Activated CD8-positive, alpha-beta memory T cell treated with anti-CD3 and anti-CD28 coated beads, Interleukin-2, amount 10 ng/mL, durations not matched to agents 7 days and 5 days (primary cell): ENCODE measurements around the gene OSBPL3. TPM values are rescaled to one million over a fixed set of nuclear protein-coding genes. Genes with fewer than 3 reads are reported as not detected.

ENCODE experiments used
- ATAC-seq: fragments of 150-1000 bp; cut with Tn5 transposase; one replicate; pipeline ENCODE4 v1.10.0; 2021; ENCODE audit warnings: moderate library complexity
- CTCF ChIA-PET: fragments of 350-600 bp; sonication (Branson Sonifier 250); formaldehyde crosslinking; loops from one replicate; lab custom pipeline; 2021; ENCODE audit warnings: antibody characterized with exemption; lab: Charles Lee
- DNase-seq: peaks from one replicate; pipeline ENCODE4 v3.0.0-alpha.2; 2020
- H3K27ac Mint-ChIP-seq: one replicate; pipeline ENCODE4 v1.8.0; 2021; ENCODE audit warnings: mild to moderate bottlenecking, mixed read lengths
- H3K27me3 Mint-ChIP-seq: one replicate; pipeline ENCODE4 v1.8.0; 2021; ENCODE audit warnings: mixed read lengths
- H3K36me3 Mint-ChIP-seq: one replicate; pipeline ENCODE4 v1.8.0; 2021; ENCODE audit warnings: mild to moderate bottlenecking, mixed read lengths
- H3K4me1 Mint-ChIP-seq: one replicate; pipeline ENCODE4 v1.8.0; 2021; ENCODE audit warnings: mixed read lengths
- H3K4me3 Mint-ChIP-seq: one replicate; pipeline ENCODE4 v1.8.0; 2021; ENCODE audit warnings: mild to moderate bottlenecking, moderate library complexity, mixed read lengths
- H3K9me3 Mint-ChIP-seq: one replicate; pipeline ENCODE4 v1.8.0; 2022; ENCODE audit warnings: low read depth, mixed read lengths
- total RNA-seq, 2 experiments: library from RNA; stranded (reverse); gene quantifications; one replicate each; pipeline ENCODE4 v1.2.3, GENCODE V29; 2021

The OSBPL3 gene
- total RNA-seq, 2 experiments from 2014 or later = 98.3 to 133 TPM

DNA sequence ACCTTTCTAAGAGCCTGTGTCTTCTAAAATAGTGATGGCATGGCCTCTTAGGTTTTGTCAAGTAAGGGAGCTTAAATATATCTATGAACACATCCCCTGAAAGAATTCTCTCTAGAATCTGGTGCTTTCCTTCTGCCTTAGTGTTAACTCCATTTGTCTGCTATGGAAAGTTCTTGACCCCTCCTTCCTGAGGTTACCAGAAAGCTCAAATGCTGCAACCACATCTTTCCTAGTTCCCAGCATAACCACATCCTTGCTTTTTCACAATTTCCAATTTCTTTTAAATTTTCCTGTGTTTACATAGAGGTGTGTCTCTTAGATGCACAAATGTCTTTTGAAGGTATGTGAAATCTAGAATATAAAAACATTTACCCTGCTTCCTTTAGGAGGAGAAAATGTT is 206.3 kb downstream of the OSBPL3 start:
- H3K4me1 Mint-ChIP-seq = peaks cover 25% of the 10 kb centered on the region
- no peak for ATAC-seq
- CTCF ChIA-PET = interaction anchor here (1.0 to 1.2 kb wide), 2 partner anchors 39 to 320 kb away, joined by 3 to 4 read pairs; no protein-coding TSS in a partner anchor
- no peak for DNase-seq
- peaks cover 14% of the 10 kb centered on the region for H3K36me3 Mint-ChIP-seq
- H3K27ac Mint-ChIP-seq = no peak overlapping the region
- peaks cover 9% of the 10 kb centered on the region for H3K27me3 Mint-ChIP-seq
- H3K4me3 Mint-ChIP-seq = no peak overlapping the region
- H3K9me3 Mint-ChIP-seq = peaks cover 6% of the 10 kb centered on the region

DNA sequence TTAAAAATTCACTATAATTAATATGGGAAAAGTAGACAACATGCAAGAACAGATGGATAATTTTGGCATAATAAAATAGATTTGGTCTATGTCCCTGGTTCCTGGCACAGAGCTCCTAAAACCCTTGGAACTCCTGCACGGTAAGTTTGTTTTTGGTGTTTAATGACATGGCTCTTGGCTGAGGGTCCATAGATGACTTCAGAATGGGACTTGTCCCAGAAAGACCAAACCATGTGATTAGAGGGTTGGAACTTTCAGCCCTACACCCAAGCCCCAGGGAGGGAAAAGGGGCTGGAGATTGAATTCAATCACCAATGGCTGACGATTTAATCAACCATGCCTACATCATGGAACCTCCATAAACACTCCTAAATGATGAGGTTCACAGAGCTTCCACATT is 210.1 kb downstream of the OSBPL3 start:
- peaks cover 31% of the 10 kb centered on the region for H3K4me1 Mint-ChIP-seq
- H3K27ac Mint-ChIP-seq = no peak overlapping the region
- ATAC-seq (no peak), DNase-seq (no peak)
- CTCF ChIA-PET = interaction anchor here (2.2 kb wide), 1 partner anchor 324 kb away, joined by 11 read pairs; no protein-coding TSS in a partner anchor
- peaks cover 6% of the 10 kb centered on the region for H3K9me3 Mint-ChIP-seq
- peaks cover 28% of the 10 kb centered on the region for H3K27me3 Mint-ChIP-seq
- H3K4me3 Mint-ChIP-seq = no peak overlapping the region
- H3K36me3 Mint-ChIP-seq = peaks cover 15% of the 10 kb centered on the region

DNA sequence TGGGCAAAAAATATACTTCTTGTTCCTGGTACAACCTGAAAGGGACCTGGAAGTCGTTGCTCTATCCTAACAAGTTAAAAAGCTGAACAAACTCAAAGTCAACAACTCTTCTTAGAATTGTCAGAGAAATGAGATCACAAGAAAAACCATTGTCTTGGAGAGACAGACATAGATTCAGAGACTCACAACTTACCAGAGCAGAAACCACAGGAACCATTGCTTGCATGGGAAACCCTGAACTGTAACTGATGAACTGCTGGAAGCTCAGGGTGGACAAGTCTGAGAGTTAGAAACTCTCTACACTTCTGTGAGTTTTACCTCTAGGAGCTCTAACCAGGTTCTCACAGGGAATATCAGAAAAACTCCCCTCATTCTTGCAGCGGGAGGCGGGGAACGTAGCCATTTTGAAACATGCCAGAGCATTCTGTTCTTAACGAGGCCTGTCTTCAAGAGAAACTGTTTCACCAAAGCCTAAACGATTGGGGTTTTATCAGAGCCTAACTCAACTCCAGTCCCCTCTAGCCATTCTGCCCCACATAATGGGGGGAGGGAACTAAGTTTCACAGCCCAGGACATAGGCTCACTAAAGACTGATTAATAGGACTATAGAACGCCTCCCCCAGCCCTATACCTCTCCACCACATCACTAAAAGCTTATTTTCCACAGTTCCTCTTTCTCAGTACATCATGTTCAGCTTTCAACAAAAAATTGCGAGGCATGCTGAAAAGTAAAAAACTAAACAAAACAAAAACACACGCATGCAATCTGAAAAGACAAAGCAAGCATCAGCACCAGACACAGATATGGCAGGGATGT is 210.8 kb downstream of the OSBPL3 start:
- CTCF ChIA-PET = interaction anchor here (1.2 to 2.2 kb wide), 2 partner anchors 11 to 325 kb away, joined by 3 to 11 read pairs; no protein-coding TSS in a partner anchor
- peak; percentile 53 for ATAC-seq
- H3K27me3 Mint-ChIP-seq = peaks cover 33% of the 10 kb centered on the region
- DNase-seq = no peak
- H3K27ac Mint-ChIP-seq = no peak overlapping the region
- peaks cover 6% of the 10 kb centered on the region for H3K9me3 Mint-ChIP-seq
- H3K36me3 Mint-ChIP-seq = peaks cover 15% of the 10 kb centered on the region
- no peak overlapping the region for H3K4me3 Mint-ChIP-seq
- peaks cover 31% of the 10 kb centered on the region for H3K4me1 Mint-ChIP-seq

DNA sequence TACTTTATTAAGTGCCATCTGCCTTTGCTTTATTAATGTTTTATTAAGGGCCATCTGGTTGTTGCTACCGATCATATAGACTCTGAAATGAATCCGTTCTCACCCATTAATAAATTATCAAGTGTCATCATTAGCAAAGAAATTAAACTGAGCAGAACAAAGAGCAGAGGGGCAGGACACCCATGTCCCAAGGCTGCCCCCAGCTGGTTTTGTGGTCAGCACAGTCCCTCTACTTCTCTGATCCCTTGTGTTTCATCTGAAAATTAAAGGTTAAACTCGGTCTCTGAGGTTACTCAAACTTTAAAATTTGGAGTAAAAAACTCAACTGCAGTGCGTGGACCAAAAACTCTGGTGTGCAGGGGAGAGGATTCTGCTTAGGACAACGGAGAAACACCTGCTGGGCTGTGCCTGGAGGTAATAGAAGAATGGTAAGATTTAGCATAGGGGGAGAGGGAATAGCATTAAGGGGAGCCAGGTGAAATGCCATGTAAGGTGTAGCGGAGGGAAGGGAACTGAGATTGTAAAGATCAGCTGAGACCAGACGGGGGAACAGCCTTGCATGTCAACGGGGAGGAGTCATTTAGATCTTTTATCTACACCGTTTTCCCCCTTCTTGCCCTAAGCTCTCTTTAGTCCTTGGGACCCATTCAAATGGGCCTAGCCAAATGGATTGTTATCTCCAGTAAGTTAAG is 212.0 kb downstream of the OSBPL3 start:
- peaks cover 24% of the 10 kb centered on the region for H3K4me1 Mint-ChIP-seq
- peaks cover 14% of the 10 kb centered on the region for H3K36me3 Mint-ChIP-seq
- peaks cover 6% of the 10 kb centered on the region for H3K9me3 Mint-ChIP-seq
- ATAC-seq = no peak
- CTCF ChIA-PET = no interaction called here
- no peak overlapping the region for H3K4me3 Mint-ChIP-seq
- DNase-seq = no peak
- H3K27me3 Mint-ChIP-seq = peaks cover 44% of the 10 kb centered on the region
- no peak overlapping the region for H3K27ac Mint-ChIP-seq

DNA sequence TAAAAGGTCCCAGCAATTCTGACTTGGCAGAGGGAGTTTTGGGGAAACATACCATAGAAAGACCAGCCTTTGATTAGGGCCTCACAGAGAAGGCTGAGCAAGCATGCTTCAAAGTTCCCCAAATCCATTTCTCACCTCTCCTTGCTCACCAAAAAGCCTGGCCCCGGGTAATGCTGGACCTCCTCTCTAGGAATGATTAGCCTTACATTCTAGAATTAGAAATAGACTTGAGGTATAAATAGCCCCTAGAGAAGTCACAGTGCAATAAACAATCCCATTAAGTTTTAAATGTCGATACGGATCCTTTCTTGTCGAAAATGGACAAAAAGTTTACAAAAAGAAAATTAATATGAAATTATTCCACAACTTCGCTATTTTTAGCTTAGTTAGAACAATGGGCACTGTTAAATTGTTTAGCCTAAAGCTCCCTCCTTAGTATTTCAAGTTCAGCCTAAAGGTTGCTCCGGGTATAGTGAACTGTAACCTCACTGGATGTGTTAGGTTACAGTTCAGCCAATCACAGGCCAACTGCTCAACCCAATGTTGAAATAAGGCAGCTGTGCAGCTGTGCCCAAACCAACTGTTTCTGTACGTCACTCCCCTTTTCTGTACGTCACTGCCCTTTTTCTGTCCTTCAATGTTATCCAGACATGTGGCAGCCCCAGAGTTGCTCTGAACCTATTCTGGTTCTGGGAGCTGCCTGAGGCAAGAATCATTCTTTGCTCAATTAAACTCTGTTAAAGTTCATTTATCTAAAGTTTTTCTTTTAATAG is 214.8 kb downstream of the OSBPL3 start:
- Mint-ChIP-seq H3K4me1 (peaks cover 21% of the 10 kb centered on the region), H3K27ac (no peak overlapping the region)
- CTCF ChIA-PET = interaction anchor here (0.8 to 2.3 kb wide), 2 partner anchors 34 to 329 kb away, joined by 3 to 8 read pairs; no protein-coding TSS in a partner anchor

DNA sequence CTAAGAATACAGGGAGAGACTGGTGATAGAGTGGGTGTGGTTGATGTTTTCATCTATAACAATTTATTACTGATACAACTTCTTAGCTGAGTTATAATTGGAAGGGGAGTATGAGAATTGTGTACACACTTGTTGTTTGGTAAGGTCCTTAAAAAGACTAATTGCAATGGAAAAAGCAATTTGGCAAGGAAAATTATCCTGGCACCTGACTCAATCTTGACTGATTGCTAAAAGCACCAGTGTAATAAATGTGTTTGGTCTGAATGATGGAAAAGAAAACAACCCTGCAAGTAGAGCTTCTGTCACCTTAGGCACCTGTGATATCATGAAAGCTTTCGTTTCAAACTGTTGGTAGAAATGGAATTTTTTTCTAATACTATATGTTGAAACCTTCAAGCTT is 216.0 kb downstream of the OSBPL3 start:
- H3K4me1 Mint-ChIP-seq = peaks cover 10% of the 10 kb centered on the region
- peaks cover 1% of the 10 kb centered on the region for H3K36me3 Mint-ChIP-seq
- H3K9me3 Mint-ChIP-seq = no peaks in the 10 kb centered on the region
- CTCF ChIA-PET = interaction anchor here (2.3 kb wide), 1 partner anchor 330 kb away, joined by 8 read pairs; no protein-coding TSS in a partner anchor
- ATAC-seq (no peak), DNase-seq (no peak)
- no peak overlapping the region for H3K27ac Mint-ChIP-seq
- no peak overlapping the region for H3K4me3 Mint-ChIP-seq
- H3K27me3 Mint-ChIP-seq = peaks cover 68% of the 10 kb centered on the region

More for the DNA sequence above, 214.8 kb downstream of the OSBPL3 start:
- Mint-ChIP-seq H3K27me3 (peaks cover 59% of the 10 kb centered on the region), H3K36me3 (peaks cover 2% of the 10 kb centered on the region), H3K9me3 (no peaks in the 10 kb centered on the region), H3K4me3 (no peak overlapping the region)
- ATAC-seq (no peak), DNase-seq (no peak)

DNA sequence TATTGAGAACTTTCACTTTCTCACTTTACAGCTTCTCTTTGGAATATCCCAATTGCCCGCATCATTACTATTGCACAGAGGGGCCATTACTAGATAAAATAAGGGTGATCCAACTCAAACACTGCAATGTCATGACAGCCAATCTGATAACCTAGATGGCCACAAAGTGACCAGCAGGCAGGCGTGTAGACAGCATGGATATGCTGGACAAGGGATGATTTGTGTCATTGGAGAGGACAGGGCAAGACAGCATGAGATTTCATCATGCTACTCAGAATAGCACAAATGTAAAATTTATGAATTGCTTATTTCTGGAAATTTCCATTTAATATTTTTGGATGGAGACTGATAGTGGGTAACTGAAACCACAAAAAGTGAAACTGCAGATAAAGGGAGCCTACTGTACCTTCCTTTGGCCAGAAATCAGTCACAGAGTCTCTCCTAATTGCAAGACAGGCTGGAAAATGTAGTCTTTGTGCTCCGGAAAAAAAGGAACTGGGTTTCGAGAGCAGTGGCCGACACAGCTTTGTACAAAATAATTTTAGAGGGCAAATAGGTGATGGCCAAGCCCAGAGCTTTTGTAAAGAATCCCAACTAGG is 216.6 kb downstream of the OSBPL3 start:
- Mint-ChIP-seq H3K36me3 (peaks cover 1% of the 10 kb centered on the region), H3K9me3 (no peaks in the 10 kb centered on the region), H3K4me3 (no peak overlapping the region), H3K27ac (no peak overlapping the region), H3K27me3 (peaks cover 75% of the 10 kb centered on the region), H3K4me1 (peaks cover 4% of the 10 kb centered on the region)
- ATAC-seq (no peak), DNase-seq (no peak)
- CTCF ChIA-PET = interaction anchor here (1.8 to 2.3 kb wide), 2 partner anchors 12 to 331 kb away, joined by 4 to 8 read pairs; no protein-coding TSS in a partner anchor

DNA sequence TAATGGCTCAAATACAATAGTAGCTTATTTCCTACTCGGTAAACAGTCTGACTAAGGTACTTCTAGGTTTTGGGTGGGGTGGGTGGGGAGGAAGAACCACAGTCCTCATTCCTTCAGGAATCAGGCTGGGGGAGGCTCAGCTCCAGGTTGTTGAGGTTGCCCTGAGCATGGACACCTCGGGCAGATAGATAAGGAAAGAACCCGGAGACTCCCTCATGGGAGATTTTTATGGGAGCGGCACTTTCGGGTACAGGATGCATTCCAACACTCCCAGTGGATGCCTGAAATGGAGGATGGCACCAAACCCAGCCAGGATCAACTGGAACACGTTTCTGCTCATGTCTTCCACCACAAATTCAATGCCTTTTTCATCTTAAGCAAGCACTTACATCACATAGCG is 217.2 kb downstream of the OSBPL3 start:
- peaks cover 76% of the 10 kb centered on the region for H3K27me3 Mint-ChIP-seq
- no peak overlapping the region for H3K4me3 Mint-ChIP-seq
- H3K4me1 Mint-ChIP-seq = peaks cover 1% of the 10 kb centered on the region
- CTCF ChIA-PET = interaction anchor here (1.2 to 1.8 kb wide), 2 partner anchors 11 to 330 kb away, joined by 3 to 4 read pairs; no protein-coding TSS in a partner anchor
- DNase-seq = no peak
- H3K36me3 Mint-ChIP-seq = no peaks in the 10 kb centered on the region
- ATAC-seq = no peak
- H3K9me3 Mint-ChIP-seq = no peaks in the 10 kb centered on the region
- H3K27ac Mint-ChIP-seq = no peak overlapping the region

DNA sequence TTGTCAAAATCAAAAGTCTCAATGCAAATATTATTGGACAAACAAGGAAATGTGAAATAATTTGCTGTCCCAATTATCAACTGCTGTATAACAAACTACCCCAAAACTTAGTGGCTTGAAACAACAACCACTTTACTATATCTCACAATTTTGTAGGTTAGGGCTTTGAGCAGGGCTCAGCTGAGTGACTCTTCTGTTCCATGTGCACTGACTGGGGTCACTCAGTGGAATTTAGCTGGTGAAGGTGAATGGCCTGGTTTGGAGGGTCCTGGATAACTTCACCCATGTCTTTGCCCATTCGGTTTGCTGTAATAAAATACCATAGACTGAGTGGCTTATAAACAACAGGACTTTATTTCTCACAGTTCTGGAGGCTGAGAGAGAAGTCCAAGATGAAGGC is 219.0 kb downstream of the OSBPL3 start:
- H3K27ac Mint-ChIP-seq = no peak overlapping the region
- peaks cover 80% of the 10 kb centered on the region for H3K27me3 Mint-ChIP-seq

DNA sequence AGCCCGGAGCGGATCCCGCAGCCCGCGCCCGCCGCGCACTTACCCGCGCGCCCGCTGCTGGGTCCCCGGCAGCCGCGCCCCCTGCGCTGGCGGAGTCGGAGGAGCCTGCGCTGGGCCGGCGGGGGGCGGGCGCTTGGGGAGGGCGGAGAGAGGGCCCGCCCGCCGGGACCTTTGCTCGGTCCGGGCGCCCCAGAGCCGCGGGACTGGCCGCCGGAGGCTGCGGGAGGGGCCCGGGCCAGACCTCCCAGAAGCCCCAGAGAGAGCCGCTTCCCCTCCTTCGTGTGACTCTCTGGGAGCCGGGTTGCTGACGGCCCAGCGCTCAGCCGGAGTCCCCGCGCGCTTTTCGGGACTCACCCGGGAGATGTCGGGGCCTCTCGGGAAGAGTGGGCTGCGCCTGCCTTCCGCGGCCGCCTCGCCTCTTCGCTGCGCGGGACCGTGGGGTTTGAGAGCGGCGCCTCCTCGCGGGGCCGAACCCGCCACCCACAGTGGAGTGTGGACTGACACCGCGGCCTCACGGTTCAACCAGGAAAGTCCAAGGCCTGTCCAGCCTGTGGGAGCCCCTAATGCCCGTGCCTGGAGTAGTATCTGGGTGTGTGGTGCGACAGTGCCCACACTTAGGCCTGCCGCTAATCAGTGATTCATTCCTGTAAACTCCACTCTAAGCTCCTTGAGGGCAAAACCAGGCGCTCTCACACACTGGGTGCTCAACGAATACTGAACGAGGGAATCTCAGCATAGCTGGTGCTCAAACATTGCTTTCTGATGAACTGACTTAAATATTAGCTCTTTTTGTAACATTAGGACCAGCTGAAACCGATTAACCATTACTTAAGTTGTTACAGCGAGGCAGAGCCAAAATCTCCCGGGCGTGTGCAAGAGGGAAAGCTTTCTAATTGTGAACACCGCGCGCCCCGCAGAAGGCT is 222.4 kb downstream of the OSBPL3 start, which contains the start of gene GSDME:
Gene GSDME (minus strand): TSS at position 112 of the 923 bp plus-strand sequence. CDS start 7,690 bp downstream, outside the sequence.
- Mint-ChIP-seq H3K27ac (no peak within 1 kb of the TSS), H3K9me3 (no peaks in the 10 kb centered on the region), H3K4me1 (peaks cover 22% of the 10 kb centered on the region), H3K36me3 (no peaks in the 10 kb centered on the region), H3K4me3 (peak within 1 kb of the TSS; percentile 65), H3K27me3 (peaks cover 80% of the 10 kb centered on the region)
- peak; percentile 81 for ATAC-seq
- no peak for DNase-seq
- CTCF ChIA-PET = interaction anchor here (0.5 to 1.3 kb wide), 4 partner anchors 11 to 337 kb away, joined by 3 to 4 read pairs (median 3); no protein-coding TSS in a partner anchor

More for the DNA sequence above, 219.0 kb downstream of the OSBPL3 start:
- DNase-seq (no peak), ATAC-seq (no peak)
- CTCF ChIA-PET = no interaction called here
- no peaks in the 10 kb centered on the region for H3K9me3 Mint-ChIP-seq
- peaks cover 10% of the 10 kb centered on the region for H3K4me1 Mint-ChIP-seq
- H3K36me3 Mint-ChIP-seq = no peaks in the 10 kb centered on the region
- H3K4me3 Mint-ChIP-seq = no peak overlapping the region

DNA sequence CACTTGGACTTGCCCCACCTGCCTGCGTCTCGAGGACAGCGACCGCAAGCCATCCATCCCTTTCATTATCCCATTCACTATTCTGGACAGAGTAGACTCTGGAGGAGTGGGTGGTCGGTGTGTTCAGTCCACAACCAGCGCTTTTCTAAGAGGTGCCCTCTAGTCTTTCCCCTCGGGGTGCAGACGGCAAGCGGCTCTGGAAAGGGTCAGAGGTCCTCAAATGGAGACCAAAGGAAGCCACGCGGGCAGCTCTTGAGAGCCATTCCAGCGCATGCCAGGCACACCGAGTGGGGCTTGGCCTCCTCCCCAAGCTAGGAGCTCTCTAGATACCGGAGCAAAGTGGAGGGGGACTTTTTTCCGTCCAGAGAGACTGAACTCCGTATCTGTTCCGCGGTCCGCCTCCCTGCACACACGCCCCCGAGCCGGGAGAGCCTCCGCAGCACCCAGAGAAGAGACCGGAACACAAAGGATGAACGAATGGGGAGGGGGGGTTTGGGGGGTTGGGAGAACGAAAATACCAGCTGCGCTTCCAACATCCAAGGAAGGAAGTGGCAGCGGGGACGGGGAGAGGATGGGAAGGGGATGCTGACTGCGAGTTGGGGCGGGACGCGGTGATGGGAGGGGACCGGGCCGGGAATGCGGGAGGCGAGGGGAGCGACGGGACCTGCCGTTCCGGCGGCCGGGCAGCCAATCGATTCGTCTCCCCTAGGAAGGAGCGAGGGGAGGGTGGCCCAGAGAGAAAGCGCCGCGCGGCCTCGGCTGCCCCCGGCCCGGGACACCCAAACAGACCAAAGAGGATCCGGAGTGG is 223.2 kb downstream of the OSBPL3 start:
- no peak overlapping the region for H3K27ac Mint-ChIP-seq
- DNase-seq = no peak

More for the DNA sequence above, 223.2 kb downstream of the OSBPL3 start:
- Mint-ChIP-seq H3K9me3 (no peaks in the 10 kb centered on the region), H3K27me3 (peaks cover 83% of the 10 kb centered on the region), H3K4me3 (peak overlapping the region; percentile 65), H3K4me1 (peaks cover 22% of the 10 kb centered on the region), H3K36me3 (no peaks in the 10 kb centered on the region)
- CTCF ChIA-PET = interaction anchor here (1.3 to 1.7 kb wide), 3 partner anchors 56 to 183 kb away, joined by 3 to 6 read pairs (median 4); no protein-coding TSS in a partner anchor
- peak; percentile 20 for ATAC-seq
